GM18868 (cell line): ENCODE measurements around the gene LSS.

Experiments used
- ATAC-seq: cut with Tn5 transposase; IDR thresholded peaks from one replicate; pipeline ENCODE4 v1.9.1; 2021; ENCODE audit warnings: mild to moderate bottlenecking, moderate library complexity; ENCODE audit not compliant: unreplicated experiment

The LSS gene

DNA sequence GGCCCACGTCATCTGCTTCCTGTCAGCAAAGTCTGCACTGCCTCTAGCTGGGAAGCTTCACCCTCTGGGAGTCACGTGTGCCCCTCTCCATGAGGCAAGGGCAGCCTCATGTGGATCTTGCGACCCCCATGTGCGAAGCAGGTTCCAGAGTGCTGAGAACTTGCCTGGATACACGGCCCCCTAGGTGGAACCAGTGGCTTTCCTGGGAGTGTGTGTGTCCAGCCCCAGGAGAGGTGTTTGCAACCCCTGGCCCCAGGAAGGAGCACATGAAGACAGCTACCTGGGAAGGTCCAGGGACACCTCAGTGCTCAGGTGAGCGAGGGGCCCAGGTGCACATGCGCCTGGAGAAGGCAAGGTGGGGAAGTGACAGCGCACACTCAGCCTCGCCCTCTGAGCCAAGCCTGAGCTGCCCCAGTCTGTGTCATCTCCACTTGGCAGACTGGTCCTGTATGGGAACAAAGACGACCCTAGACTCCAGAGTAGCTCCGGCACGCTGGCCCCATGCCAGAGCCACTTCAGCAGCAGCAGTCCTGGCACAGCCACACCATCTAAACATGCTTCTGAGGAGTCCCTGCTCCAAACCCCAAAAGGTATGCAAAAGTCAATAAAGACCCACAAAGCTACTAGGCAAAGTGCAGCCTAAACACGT is 8.9 kb downstream of the LSS start:
- ATAC-seq: no peak

DNA sequence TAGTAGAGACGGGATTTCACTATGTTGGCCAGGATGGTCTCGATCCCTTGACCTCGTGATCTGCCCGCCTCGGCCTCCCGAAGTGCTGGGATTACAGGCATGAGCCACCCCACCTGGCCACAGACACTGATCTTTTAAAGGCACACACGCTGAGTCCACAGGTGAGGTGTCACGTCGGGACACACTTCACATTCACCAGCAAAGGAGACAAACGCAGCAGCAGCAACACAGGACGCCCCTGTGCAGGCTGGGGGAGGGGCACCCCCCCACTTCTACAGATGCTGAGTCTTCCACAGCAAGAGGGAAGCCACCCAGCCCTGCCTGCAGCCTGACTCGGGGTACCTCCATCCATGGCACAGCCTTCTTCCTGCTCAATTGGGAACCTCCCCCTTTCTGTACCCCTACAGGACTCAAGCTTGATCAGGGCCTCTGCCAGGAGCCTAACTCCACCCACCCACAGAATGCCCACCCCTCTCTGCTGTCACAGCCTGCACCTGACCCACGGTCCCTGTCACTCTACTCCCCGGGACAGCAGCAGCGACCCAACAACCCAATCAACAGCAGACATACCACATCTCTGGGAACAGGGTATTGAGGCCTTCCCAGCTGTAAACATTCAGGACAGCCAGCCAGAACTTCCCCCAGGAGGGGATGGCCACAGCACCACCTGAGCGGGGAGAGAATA is 9.5 kb downstream of the LSS start:
- no peak for ATAC-seq

DNA sequence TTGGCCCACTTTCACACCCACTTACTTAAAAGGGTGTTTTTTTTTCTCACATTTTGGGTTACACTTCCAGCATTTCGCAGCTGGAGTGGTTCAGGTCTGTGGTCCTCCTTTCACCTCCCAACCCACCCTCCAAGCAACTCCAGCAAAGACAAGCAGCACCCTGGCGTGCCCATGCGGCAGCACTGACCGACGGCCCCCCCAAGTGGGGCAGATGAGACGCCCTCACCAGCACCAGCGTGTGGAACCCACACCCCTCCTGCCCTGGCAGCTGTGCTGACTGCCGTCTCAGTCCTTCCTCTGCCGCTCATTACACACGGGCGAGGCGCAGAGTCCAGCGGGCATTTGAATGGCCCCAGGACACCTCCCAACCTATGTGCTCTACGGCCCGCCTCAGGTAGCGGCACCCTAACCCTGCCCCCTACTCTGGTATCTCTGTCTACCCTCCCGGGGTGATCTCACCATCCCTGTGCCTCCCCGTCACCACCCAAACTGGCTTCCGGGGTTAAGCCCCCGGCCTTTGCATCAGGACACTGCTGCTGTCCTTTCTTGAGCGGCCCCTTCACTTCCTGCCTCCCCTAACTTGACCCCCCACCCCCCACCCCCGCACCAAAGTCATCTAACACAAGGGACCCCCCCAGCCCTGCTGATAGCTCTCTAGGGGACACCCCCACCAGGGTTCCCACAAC is 10.9 kb downstream of the LSS start:
- no peak for ATAC-seq

DNA sequence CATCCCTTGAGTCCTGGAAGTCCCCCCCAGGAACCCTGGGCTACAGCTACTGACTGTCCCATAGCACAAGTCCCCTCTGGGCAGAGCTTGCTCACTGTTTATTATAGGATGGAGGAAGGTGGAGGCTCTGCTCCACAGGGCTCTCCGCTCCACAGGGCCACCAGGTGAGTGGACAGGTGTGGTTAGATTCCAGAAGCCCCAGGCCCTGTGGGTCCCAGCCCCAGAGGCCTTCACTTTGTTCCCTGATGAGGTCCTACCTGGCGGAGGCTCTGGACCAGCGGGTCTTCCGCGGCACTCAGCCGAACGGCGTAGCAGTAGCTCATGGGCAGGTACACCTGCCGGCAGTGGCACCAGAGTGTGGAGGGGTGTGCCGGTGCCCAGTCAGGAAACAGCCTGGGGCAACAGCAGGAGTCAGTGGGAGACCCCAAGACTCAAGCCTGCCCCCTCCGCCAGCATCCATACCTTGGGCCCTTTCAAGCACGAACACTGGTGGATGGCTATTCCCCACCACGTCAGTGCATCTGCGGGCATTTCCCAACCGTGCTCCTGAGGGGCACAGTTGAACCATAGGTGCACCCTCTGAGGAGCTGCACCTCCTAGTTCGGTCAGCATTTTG is 12.3 kb downstream of the LSS start:
- ATAC-seq: no peak

DNA sequence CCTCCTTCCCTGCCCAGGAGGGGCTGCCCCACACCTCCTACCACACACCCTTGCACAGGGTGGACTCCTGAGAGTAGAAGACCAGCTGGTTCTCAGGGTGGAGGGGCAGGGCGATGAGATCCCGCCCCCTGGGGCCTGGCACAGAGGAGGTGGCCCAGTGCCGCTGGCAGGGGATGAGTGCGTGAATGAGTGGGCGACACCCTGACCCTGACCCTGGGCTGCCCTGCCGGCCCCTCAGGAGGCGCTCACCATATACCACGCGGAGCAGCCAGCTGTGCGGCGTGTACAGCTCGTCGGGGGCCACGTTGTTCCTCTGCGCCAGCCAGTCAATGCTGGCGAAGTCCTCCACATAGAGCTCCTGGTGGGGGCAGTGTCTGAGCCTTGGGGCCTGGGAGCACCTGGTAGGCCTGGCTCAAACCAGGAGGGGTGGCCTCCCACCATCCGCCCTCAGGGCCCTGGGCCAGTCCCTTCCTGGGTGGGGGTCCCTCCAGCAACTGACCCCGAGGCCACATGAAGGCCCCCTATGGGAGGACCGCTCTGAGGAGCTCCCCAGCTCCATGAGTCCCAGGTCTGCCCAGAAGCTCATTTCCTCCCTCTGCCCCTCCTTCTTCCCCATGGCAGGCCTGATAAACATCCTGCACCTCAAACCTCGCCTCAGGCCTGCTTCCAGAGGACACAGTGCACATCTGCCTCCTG is 13.0 kb downstream of the LSS start:
- no peak for ATAC-seq

DNA sequence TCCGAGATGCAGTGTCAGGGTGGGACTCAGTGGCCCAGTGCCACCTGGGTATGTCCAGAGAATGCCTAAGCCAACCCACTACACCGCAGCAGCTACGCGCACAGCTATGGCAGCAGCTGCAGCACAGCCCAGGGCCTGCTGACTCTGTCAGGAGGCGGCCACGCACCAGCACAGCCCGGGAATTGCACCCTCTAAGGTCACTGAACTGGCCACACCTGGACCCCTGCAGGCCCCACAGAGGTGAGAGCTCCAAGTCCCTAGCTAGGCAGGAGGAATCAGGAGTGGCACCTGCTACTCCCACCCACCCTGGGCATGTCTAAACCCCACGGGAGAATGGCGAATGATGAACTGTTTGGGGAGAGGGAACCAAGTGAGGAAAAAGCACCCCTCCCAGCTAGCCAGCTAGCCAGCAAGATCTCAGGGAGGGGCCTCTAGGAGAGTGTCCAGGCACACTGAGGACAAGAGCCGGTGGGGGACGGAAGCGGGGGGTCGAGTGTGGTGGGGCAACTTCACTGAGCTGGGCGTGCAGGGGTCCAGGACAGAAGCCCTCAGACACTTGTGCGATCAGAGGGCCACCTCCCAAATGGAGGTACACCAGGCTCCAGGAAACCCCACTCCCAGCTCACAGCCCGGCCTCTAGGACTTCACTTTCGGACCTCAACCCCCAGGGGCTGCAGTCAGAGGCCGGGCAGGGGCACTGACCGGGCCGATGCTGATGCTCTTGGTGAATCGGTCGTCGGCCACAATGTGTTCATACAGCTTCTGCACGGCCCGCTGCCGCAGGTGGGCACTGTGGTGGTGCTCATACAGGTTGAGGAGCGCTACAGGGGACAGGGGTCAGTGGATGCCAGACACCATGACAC is 13.9 kb downstream of the LSS start:
- ATAC-seq: no peak

DNA sequence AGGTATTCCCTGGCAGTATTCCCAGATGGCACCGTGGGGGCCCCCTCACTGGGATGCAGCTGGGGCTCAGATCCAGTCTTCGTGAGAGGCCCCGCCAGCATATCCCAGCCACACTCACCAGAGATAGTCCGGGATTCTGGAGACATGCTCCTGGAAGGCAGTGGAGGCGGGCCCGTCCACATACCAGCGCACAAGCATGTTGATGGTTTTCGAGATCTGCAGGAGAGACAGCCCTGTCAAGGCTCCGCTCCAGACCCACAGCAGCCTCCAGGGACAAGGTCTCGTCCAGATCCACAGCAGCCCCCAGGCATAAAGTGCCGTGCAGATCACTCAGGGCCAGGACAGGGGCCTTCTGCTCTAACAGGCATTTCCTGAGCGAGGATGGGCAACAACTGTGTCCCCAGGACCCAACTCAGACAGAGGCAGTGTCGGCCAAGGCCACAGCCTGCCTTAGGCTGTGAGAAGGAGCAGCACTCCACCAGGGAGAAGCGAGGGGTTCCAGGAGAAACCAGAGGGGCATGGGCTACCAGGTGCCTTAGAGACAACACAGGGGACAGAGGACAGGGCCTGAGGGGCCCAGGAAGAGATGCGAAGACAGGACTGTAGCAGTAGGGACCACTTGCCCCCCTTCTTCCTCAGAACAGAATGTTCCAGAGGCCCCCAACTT is 14.8 kb downstream of the LSS start:
- ATAC-seq: no peak

DNA sequence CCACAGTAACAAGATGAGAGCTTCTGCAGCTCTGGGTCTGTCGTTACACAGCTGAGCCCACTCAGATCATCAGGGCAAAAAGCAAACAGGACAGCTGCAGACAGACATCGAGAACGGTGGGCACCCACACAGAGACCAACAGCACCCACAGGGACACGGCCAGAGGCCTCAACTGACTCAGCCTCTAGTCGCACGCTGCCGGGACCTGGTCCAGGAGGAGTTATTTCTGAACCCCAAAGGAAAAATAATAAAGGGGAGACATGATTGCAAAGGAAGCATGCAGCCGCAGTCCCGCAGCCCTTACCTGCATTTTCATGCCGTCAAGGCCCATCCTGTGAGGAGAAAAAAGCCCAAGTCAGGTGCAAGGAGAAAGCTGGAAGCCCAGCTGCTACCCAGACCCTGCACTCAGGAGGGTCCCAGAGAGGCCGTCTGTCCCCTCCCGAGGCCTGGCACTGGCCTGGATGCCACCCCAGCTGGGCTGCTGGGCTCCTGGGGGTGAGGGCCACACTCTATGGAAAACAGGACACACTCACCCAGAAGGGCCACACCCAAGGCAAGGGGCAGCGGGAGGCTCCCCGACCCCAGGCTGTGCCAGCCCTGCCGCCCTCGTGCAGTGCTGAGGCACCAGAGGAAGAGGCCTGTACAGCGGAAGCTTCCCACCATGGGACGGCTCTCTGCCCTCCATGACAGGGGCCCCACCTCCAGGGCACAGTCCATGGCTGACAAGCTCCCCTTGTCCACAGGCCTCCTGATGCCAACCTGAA is 15.7 kb downstream of the LSS start:
- ATAC-seq: no peak

DNA sequence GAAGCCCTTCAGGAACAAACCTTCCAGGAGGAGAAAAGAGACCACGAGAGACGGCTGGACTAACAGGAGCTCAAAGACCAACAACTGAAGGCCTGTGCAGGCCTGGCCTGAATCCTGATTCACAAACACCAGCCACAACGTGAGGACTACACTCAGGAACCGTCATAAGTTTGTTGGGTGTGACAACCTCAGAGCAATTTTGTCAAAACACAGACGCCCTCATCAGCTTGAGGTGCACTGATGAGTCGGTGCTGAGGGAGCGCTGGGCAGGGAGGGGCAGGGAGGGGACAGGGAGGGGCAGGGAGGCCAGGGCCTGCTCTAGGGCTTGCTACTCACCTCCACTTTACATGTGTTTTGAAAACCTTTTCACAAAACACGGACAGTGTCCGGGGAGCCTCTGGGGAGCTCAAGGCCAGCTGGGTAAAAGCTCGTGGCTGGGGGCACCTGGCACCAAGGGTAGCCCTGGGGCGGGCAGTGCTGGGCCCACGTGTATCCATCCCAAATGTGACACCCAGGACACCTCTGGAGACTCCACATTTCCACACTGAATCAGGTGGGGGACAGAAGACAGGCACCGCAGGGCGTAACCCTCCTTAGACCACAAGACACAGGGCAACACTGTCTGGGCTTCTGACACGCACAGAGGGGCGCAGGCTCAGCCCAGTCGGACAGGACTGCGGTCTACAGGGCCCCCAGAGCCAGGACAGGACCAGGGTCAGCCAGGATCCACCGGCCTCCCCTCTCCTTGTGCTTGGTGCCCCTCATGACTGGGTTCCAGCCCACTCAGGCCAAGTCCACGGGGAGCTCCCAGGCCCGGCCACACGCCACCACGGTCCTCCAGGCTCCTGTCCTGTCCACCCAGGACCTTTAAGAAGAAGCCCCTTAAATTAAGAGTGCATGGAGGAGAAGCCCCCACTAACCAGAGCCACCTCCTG is 16.5 kb downstream of the LSS start:
- ATAC-seq: no peak

DNA sequence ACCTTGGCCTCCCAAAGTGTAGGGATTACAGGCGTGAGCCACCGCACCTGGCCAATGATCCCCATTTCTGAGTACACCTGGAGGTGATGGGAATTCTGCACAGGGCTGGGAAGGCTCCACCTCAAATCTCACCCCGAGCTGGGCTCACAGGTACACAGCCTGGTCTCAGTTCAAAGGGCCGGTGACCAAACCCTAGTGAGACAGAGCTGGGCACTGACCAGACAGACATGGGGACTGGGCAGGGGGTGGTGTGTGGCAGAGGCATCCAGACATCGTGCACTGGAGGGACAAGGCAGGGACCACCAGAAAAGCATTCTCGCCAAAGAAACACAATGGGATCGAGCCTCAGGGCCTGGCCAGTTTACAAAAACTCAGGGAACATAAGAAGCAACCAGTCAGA is 17.2 kb downstream of the LSS start:
- no peak for ATAC-seq

DNA sequence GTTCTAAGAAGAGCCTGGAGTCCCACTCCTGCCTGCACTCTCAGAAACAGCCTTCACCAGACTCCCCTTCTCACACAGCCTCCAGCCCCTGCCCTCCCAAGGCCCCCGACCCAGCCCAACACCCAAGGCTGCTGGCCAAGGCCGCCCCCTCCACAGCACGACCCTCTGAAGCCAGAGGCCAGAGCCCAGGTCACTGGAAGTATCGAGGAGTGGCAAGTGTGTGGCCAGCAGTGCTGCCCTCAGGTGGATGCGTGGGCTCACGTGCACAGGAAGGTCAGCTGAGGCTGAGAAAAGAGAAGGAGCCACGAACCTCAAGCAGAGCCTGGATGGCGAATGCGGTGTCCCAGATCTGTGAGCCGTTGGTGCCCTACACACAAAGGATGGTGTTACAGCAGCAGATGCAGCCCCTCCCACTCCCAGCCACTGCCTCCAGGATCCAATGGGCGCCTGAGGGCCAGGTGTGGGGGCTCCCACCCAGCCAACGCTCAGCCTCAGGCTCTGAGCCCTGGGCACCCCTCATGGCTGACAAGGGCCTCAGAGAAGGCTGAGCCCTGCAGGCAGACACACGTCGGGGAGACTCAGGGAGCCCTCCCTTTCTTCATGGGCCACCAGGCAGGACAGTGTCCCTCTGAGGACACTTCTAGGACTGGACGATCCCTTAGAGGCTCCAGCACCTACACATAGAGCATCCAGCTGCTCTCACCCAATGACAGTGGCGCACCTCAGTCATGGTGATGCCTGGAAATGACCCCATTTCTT is 18.0 kb downstream of the LSS start:
- no peak for ATAC-seq

DNA sequence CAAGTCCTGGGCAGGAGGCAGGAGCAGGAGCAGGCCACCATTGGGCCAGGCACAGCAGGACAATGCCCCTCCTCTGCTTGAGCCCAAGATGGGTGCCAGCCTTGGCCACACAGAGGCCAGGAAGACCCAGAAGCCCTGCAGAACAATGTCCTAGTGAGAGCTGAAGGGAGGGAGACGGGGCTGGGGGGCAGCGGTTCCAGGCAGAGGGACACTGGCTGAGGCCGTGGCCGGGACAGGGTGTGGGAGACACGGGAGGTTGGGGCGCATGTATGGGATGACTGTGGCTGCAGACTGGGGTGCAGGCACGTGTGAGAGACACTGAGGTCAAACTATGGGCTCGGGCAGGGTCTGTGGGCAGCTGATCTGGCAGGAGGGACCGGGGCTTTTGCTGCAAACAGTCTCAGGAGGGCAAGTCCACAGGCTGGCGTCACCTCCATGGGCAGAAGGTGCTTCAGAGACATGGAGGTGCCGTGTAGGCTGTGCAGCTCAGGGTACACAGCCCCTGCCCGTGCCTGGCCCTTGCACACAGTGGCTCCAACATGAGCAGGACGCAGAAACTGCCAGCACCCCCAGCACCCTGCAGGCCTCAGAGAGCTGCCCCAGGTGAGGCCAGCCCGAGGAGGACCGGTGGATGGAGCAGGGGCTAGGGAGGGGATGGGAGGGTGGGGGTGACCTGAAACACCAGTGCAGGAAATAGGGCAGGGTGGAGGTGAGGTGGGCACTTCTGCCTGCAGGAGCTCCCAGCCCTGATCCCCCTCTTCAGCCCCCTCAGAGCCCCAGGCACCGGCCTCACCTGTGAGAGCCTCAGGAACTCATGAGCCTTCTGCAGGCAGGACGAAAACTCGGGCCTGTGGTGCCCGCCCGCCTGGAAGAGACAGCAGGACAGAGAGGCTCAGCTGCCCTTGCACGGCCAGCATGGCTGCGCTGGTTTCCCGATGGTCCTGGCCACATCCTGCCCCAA is 19.5 kb downstream of the LSS start:
- ATAC-seq: no peak

DNA sequence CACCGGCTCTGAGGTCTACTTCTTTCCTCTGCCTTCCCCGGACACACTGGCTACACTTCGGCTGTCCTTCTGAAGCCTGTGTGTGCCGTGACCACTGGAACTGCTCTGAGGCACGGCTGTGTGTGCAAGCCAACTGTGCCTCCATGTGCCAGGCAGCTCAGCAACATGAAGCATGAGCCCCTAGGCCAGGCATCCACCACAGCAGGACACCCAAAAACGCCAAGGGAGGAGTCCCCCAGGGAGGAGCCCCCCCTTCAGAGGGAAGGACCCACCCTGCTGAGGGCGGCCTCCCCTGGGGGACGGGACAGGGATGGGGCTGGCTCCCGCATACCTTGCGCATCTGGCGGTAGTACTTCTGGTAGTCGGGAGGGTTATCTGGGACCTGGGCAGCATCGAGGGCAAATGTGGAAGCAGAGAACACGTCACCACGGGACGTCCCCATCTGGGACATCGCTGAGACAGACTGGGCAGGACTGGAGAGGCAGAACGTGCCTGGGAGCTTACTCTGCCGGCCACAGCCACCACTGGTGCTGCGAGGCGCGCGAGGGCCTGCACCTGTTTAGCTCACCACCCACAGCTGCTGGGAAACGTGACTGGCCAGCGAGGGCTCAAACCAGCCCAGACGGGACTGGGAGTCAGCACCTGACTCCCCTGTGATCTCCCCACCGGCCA is 20.5 kb downstream of the LSS start:
- no peak for ATAC-seq

DNA sequence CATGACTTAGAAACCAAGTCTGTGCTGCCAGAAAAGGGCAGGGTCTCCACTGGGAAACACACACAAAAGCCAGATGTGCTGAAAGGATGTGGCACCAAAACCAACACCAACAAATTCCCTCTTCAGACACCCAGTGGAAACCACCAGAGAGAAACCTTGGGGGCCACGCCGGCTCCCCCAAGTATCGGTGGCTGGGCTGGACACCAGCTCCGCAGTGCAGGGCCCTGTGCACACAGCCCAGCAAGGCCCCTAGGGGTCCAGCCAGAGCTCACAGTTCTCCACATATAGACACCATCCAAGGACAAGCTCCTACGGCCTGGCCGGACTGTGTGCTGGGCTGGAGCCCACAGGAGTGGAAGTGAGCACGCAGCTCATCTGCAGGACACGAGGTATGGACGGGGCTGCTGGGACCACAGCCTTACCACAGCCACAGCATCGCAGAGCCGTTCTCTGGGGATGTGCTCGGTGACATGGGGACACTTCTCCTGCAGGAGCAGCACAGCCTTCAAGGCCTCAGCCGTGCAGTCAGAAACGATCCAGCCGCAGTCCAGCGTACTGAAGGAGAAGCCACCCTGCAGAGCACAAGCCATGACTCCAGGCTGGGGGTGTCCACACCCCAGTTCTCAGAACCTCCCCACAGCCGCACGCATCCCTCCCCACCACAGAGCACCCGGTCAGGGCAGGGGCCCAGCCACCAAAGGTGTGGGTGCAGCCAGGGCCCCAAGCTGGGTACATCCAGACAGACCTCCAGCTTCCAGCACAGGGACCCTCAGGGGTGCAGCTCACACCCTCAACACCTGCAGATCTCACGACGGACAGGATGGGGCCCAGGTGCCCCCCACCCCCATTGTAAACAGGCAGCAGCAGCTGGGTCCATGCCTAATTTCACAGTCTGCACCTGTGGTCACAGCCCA is 21.3 kb downstream of the LSS start:
- ATAC-seq: no peak
